ENCODE results near the gene VAV1. TPM values are rescaled to one million over a fixed set of nuclear protein-coding genes. Genes with fewer than 3 reads are reported as not detected.

The VAV1 gene
- total and polyA plus RNA-seq, 2 of the 8 experiments (the other 6 are each of a cell fraction or from before 2014, with no cell fraction given): 0.21 to 0.22 TPM

- TF ChIP-seq CHD7 (IDR thresholded peaks at IDR 0.05; ENCODE audit: insufficient replicate concordance, low read length): no peak
- no peak for TF ChIP-seq CHD1 (IDR thresholded peaks at IDR 0.05; ENCODE audit: low read depth, low read length)
- TF ChIP-seq CBX5 (IDR thresholded peaks at IDR 0.05; ENCODE audit: low read depth, low read length): no peak
- no peak for TF ChIP-seq SP4 (IDR thresholded peaks at IDR 0.05; ENCODE audit: low read length)
Observed at GRCh38 chr19:6778386-6778785, 5.9 kb downstream of the VAV1 start (continued).

Measured in H1 (cell line).